SH-SY5Y (cell line): ENCODE data around the gene FGF21.

Experiments
- GATA2 ChIP-seq: IDR thresholded peaks from 2 replicates; pipeline ENCODE4 v1.6.1; 2011; ENCODE audit warnings: mild to moderate bottlenecking, low read depth, low read length
- GATA3 ChIP-seq: IDR thresholded peaks from 2 replicates; pipeline ENCODE4 v1.6.1; 2011; ENCODE audit warnings: low read depth, mild to moderate bottlenecking, low read length, moderate library complexity

DNA sequence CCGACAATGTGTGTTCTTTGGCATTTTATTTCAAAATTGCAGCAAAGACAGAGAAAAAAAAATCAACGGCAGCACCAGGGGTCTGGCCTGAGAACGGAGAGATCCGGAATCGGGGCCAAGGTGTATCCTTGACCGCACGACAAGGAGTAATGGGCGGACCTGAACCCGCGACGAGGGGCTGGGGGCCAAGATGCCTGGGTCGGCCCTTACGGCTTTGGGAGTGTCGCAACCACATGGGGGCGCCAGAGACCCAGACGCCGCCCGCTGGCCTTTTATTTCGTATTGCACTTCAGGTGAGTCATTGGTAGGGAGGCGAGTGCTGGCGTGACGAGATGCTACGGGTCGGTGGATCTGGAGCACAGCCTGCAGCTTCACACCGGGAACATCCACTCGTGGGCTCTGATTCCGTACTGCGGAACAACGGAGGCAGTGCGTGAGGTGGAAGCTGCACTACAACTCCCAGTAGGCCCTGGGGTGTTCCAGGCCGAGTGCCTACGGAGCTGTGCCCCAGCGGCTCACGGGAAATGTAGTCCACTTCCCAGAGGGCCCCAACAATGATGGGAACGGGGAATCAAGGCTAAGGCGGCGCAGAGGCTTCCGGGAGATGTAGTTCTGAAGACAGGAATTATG is 39.8 kb downstream of the FGF21 start:
- TF ChIP-seq GATA2 (no peak), GATA3 (no peak)
